MG63 (cell line): ENCODE data around the gene IFIT3. TPM values are rescaled to one million over a fixed set of nuclear protein-coding genes. Genes with fewer than 3 reads are reported as not detected.
"Not testable (repeated sequence)": the region's sequence is repeated elsewhere in the genome, so short reads cannot be mapped to it uniquely, and the experiment has no call there.

Experiments used
- DNase-seq: peaks from one replicate; pipeline ENCODE4 v3.0.0-alpha.2; 2020
- H3K27me3 ChIP-seq: fragments of 250-450 bp; sonication (Bioruptor Pico); 2 replicates; pipeline ENCODE4 v1.5.1; 2020; ENCODE audit warnings: mild to moderate bottlenecking, moderate library complexity
- H3K36me3 ChIP-seq: fragments of 250-450 bp; sonication (Bioruptor Pico); 2 replicates; pipeline ENCODE4 v1.5.1; 2020; ENCODE audit warnings: mild to moderate bottlenecking, moderate library complexity
- H3K4me3 ChIP-seq: fragments of 250-450 bp; sonication (Bioruptor Pico); 2 replicates; pipeline ENCODE4 v1.5.1; 2020; ENCODE audit warnings: mild to moderate bottlenecking, moderate library complexity
- H3K9me3 ChIP-seq: fragments of 250-450 bp; sonication (Bioruptor Pico); 2 replicates; pipeline ENCODE4 v1.5.1; 2020; ENCODE audit warnings: mild to moderate bottlenecking, moderate library complexity
- total RNA-seq: library from RNA; depleted of rRNA; stranded (reverse); fragments of >200 nt; shearing (Covaris generic); gene quantifications from 2 replicates; pipeline ENCODE4 v1.2.3, GENCODE V29; 2014; ENCODE audit warnings: low replicate concordance

IFIT3 gene
- total RNA-seq, 1 experiment from 2014 or later: 32.0 TPM

DNA sequence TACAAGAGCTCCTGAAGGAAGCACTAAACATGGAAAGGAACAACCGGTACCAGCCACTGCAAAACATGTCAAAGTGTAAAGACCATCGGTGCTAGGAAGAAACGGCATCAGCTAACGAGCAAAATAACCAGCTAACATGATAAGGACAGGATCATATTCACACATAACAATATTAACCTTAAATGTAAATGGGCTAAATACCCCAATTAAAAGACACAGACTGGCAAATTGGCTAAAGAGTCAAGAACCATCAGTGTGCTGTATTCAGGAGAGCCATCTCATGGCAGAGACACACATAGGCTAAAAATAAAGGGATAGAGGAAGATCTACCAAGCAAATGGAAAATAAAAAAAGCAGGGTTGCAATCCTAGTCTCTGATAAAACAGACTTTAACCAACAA, 9.8 kb upstream of the IFIT3 start:
- not testable (repeated sequence) for H3K27me3 ChIP-seq, DNase-seq, H3K36me3 ChIP-seq, H3K9me3 ChIP-seq, H3K4me3 ChIP-seq

DNA sequence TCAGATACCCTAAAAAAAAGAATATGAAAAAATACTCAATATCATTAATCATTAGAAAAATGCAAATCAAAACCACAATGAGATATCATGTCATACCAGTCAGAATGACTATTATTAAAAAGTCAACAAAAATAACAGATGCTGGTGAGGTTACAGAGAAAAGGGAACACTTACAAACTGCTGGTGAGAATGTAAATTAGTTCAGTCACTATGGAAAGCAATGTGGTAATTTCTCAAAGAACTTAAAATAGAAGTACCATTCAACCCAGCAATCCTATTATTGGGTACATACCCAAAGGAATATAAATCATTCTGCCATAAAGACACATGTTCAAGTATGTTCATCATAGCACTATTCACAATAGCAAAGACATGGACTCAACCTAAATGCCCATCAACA, 2.7 kb upstream of the IFIT3 start:
- H3K36me3 ChIP-seq, DNase-seq, H3K4me3 ChIP-seq, H3K27me3 ChIP-seq, H3K9me3 ChIP-seq: not testable (repeated sequence)

DNA sequence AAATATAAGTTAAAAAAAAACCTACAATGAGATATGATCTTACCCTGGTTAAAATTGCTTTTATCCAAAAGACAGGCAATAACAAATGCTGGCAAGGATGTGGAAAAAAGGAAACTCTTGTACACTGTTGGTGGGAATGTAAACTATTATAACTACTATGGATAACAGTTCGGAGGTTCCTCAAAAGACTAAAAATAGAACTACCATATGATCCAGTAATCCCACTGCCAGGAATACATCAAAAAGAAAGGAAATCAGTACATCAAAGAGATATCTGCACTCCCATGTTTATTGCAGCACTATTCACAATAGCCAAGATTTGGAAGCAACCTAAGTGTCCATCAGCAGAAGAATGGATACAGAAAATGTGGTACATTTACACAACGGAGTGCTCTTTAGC, 1.9 kb upstream of the IFIT3 start:
- H3K9me3 ChIP-seq, H3K27me3 ChIP-seq, H3K36me3 ChIP-seq, H3K4me3 ChIP-seq, DNase-seq: not testable (repeated sequence)

DNA sequence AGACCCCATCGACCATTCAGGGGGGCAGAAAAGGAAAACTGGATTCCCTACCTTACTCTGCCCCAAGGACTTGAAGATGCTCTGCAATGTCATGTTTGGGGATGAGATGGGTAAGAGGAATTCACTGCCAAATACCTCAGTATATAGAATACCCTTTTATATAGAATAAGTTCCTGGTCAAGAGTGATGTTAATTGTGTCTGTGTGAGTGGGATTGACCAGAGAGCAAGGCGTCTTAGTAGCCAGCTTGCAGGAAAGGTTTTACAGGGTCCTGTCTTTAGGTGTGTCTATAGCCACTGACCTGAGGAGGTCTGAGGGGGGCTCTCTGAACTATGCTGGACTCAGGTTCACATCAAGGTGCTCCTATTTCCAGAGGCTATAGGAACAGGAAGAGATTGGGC, 1.4 kb downstream of the IFIT3 start:
- DNase-seq: no peak
- no peaks in the 10 kb centered on the region for H3K36me3 ChIP-seq
- no peaks in the 10 kb centered on the region for H3K27me3 ChIP-seq
- H3K9me3 ChIP-seq: no peaks in the 10 kb centered on the region
- H3K4me3 ChIP-seq: no peak overlapping the region

DNA sequence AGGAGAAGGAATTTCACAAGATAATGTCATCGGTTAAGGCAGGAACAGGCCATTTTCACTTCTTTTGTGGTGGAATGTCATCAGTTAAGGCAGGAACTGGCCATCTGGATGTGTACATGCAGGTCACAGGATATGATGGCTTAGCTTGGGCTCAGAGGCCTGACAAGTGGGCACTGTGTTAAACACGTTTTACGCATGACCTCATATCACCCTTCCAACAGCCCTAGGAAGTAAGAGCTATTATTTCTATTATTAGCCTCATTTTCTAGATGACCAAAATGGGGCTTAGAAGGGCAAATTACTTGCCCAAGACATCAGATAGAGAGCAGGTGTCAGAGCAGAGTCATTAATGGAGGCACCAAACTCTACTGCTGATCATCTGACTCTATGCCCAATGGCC, 2.2 kb downstream of the IFIT3 start:
- H3K36me3 ChIP-seq, H3K27me3 ChIP-seq, H3K4me3 ChIP-seq, DNase-seq, H3K9me3 ChIP-seq: not testable (repeated sequence)

DNA sequence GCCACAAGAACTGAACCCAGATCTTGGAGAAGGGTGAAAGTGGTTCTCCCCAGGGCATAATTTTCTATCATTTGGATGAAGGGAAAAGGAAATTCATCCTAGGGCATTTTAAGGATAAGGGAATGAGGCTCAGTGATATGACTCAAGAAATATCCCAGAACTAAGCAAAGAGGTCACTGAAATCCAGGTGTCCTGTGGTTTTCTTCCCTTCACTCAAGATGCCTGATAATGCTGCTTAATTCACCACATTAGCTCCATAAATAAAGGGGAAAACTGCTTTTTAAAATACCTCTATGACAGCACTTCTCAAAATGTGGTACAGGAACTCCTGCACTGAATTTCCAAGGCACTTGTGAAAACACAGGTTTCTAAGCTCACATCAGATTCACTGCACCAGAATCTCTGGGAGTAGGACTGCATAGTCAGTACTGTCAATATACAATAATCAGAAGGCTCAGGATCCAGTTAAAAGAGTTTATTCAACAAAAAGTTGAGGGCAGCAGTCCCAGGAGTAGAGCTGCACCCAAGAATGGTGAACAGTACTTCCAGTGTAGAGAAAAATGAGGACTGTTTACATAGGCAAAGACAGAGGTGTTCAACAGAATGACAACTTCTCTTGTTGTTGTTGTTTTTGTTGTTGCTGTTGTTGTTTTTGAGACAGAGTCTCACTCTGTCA, 2.9 kb downstream of the IFIT3 start:
- Histone ChIP-seq H3K9me3 (no peaks in the 10 kb centered on the region), H3K27me3 (no peaks in the 10 kb centered on the region), H3K4me3 (no peak overlapping the region), H3K36me3 (no peaks in the 10 kb centered on the region)
- DNase-seq: no peak

DNA sequence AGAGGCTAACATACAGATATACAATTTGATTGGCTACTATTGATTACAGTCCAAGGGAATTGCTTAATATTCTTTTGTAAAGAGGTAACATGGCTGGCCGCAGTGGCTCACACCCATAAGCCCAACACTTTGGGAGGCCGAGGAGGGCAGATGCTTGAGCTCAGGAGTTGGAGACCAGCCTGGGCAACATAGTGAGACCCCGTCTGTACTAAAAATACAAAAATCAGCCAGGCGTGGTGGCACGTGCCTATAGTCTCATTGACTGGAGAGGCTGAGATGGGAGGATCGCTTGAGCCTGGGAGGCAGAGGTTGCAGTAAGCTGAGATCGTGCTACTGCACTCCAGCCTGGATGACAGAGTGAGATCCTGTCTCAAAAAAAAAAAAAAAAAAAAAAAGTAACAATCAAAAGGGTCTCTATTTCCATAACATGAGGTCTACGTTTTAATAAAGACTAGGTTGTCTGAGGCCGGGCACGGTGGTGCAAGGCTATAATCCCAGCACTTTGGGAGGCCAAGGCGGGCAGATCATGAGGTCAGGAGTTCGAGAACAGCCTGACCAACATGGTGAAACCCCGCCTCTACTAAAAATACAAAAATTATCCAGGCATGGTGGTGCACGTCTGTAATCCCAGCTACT, 3.8 kb downstream of the IFIT3 start:
- H3K4me3 ChIP-seq: peak overlapping the region; percentile 33
- not testable (repeated sequence) for H3K27me3 ChIP-seq, DNase-seq, H3K9me3 ChIP-seq, H3K36me3 ChIP-seq

DNA sequence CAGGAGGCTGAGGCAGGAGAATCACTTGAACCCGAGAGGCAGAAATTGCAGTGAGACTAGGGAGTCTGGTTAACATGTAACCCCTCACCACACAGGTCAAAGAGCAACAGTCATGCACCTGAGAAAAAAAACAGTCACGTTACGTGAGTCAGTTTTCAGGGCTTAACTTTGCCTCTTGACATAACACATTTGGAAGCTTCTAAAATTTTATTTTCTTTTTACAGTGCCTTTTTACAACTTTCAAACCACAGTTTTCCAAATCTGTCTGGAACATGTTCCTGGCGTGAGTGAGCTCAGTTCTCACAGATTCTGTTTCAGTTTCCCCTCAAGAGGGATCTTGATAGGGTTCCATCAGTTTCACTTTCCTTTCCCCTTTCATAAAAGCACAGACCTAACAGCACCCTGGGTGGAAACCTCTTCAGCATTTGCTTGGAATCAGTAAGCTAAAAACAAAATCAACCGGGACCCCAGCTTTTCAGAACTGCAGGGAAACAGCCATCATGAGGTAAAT, 4.4 kb downstream of the IFIT3 start:
- DNase-seq: no peak
- Histone ChIP-seq H3K36me3 (no peaks in the 10 kb centered on the region), H3K4me3 (peak overlapping the region; percentile 33), H3K9me3 (no peaks in the 10 kb centered on the region), H3K27me3 (no peaks in the 10 kb centered on the region)

DNA sequence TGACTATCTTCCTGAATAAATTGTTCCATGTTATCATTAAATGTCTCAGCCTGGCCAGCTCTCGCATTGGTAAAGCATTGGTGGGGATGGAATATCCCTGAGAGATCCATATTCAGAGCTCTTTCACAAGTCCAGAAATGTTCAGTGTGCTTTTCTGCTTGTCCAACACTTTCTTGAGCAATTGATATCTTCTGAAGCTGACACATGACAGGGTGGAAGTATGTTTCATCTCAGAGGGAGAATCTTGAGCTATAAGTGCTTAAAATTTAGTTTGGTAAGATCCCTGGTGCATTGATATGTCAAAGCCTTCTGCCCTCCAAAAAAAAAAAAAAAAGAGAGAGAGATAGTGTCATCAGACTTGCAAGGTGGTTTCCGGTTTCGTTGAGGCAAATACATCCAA, 7.4 kb downstream of the IFIT3 start:
- Histone ChIP-seq H3K36me3 (peaks cover 9% of the 10 kb centered on the region), H3K9me3 (no peaks in the 10 kb centered on the region), H3K27me3 (no peaks in the 10 kb centered on the region), H3K4me3 (no peak overlapping the region)
- DNase-seq: no peak

DNA sequence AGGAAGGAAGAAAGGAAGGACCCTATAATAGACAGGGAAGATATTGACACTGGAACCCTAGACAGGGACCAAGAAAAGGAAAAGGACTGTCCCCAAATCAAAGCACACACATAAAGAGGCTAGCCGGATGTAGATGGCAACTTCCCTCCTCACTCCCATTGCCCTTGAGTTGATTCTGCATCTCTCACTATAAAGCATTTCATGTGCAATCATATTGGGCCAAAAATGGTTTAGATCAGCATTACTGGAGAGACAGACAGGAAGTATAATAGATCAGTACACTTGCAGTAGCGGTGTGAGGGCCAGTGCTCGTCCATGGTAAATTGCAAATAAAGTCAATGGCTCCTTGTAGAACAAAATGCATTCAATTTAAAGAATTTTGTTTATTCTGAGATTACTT, 8.4 kb downstream of the IFIT3 start:
- Histone ChIP-seq H3K9me3 (no peaks in the 10 kb centered on the region), H3K4me3 (no peak overlapping the region), H3K27me3 (no peaks in the 10 kb centered on the region), H3K36me3 (peaks cover 9% of the 10 kb centered on the region)
- no peak for DNase-seq

DNA sequence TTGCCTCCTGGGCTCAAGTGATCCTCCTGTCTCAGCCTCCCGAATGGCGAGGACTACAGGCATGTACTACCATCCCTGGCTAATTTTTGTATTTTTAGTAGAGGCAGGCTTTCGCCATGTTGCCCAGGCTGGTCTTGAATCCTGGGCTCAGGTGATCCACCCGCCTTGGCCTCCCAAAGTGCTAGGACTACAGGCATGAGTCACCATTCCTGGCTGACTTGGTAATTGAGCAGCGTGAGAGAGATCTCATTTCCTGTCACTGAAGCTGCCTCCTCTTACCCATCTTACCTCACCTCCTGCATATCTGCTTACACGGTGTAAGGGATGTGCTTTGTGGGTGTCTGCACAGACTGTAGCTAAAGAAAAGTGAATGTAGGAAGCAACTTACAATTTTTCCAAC, 9.7 kb downstream of the IFIT3 start:
- peaks cover 9% of the 10 kb centered on the region for H3K36me3 ChIP-seq
- no peak overlapping the region for H3K4me3 ChIP-seq
- no peaks in the 10 kb centered on the region for H3K9me3 ChIP-seq
- DNase-seq: peak; percentile 48
- H3K27me3 ChIP-seq: no peaks in the 10 kb centered on the region

DNA sequence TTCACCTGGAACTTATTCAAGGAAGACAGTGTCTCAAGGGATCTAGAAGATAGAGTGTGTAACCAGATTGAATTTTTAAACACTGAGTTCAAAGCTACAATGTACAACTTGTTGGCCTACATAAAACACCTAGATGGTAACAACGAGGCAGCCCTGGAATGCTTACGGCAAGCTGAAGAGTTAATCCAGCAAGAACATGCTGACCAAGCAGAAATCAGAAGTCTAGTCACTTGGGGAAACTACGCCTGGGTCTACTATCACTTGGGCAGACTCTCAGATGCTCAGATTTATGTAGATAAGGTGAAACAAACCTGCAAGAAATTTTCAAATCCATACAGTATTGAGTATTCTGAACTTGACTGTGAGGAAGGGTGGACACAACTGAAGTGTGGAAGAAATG, 10.9 kb downstream of the IFIT3 start:
- no peak for DNase-seq
- peaks cover 9% of the 10 kb centered on the region for H3K36me3 ChIP-seq
- H3K27me3 ChIP-seq: no peaks in the 10 kb centered on the region
- no peak overlapping the region for H3K4me3 ChIP-seq
- H3K9me3 ChIP-seq: no peaks in the 10 kb centered on the region

DNA sequence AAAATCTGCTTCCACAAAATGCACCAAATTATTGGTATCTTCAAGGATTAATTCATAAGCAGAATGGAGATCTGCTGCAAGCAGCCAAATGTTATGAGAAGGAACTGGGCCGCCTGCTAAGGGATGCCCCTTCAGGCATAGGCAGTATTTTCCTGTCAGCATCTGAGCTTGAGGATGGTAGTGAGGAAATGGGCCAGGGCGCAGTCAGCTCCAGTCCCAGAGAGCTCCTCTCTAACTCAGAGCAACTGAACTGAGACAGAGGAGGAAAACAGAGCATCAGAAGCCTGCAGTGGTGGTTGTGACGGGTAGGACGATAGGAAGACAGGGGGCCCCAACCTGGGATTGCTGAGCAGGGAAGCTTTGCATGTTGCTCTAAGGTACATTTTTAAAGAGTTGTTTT, 12.1 kb downstream of the IFIT3 start:
- Histone ChIP-seq H3K27me3 (no peaks in the 10 kb centered on the region), H3K9me3 (no peaks in the 10 kb centered on the region), H3K4me3 (no peak overlapping the region)

DNA sequence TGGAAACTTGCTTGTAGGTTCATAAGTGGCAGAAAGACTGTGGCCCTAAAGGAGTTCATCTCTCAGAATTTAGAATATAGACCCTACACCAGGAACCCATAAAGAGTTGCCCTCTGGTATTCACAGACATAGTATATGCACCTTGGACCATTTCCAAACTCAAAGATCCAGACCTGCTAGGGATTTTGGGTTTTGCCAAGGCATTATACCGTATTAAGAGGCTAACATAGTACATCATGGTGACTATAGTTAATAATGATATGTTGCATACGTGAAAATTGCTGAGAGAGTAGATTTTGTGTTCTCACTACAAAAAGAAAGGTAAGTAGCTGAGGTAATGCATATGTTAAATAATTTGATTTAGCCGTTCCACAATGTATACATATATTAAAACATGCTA, 13.9 kb downstream of the IFIT3 start:
- H3K36me3 ChIP-seq: peaks cover 9% of the 10 kb centered on the region
- H3K9me3 ChIP-seq: no peaks in the 10 kb centered on the region
- no peak overlapping the region for H3K4me3 ChIP-seq
- no peaks in the 10 kb centered on the region for H3K27me3 ChIP-seq
- DNase-seq: no peak

More for the DNA sequence above, 12.1 kb downstream of the IFIT3 start:
- DNase-seq: no peak
- peaks cover 9% of the 10 kb centered on the region for H3K36me3 ChIP-seq

DNA sequence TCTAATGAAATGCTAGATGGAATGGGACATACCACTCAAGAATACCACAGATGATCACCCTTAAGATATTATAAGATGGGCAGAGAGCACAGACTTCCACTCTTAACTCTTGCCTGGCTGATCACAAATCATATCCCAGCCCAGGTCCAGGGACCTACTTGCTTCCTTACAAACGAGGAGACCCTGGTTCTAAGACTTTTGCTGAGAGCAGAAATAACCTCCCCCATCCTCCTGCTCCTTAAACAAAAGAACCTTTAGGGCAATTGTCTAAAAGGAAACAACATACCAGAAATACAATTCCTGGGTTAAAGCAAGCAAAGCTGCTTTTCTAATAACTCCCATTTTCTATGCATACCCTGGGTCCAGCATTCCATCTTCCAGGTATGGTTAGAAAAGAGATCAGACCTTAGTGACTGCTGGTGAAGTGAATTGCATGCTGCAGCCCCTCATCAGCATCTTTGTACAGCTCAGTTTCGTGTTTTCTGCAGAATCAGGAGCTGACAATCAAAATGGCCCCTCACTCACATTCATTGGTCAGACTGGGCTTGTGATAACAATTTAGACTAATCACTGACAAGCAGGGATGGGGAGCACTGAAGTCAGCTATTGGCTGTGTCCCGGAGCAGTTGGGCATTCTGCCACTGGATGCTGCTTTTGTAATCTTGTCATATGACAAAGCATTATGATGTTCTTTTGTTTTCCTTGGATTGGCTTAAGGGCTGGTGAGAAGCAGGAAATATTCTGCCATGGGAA, 14.6 kb downstream of the IFIT3 start:
- peak; percentile 77 for DNase-seq
- Histone ChIP-seq H3K36me3 (peaks cover 9% of the 10 kb centered on the region), H3K27me3 (no peaks in the 10 kb centered on the region), H3K4me3 (no peak overlapping the region), H3K9me3 (no peaks in the 10 kb centered on the region)

DNA sequence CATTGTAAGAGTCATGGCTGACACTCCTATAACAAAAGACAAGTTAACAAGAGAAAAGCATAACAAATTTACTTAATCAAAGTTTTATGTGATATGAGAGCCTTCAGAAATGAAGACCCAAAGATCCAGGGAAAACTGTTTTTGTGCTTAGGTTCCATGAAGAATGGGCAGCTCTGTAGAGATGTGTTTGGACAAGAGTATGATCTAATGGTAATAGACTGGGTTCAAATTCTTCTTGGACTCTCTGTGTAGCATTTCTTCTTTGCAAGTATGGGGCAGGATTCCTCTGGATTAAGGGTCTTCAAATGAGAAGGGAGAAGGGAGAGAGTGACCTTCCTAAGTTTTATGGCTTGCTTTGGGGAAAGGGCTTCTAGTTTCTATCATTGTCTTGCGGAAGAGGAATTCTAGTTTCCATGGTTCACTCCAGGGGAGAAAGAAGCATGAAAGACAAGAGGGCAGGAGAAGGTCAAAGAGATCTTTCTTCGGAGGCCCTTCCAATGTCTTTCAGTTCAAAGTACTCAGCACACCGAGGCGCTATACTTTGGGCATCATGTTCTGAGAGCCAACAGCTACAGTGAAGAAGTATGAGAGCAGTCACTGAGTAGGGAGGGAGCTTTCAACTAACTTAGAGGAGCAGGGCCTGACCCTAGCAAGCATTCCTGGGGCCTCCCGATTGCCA, 15.4 kb downstream of the IFIT3 start:
- no peaks in the 10 kb centered on the region for H3K9me3 ChIP-seq
- no peaks in the 10 kb centered on the region for H3K27me3 ChIP-seq
- peaks cover 6% of the 10 kb centered on the region for H3K36me3 ChIP-seq
- DNase-seq: no peak
- no peak overlapping the region for H3K4me3 ChIP-seq

DNA sequence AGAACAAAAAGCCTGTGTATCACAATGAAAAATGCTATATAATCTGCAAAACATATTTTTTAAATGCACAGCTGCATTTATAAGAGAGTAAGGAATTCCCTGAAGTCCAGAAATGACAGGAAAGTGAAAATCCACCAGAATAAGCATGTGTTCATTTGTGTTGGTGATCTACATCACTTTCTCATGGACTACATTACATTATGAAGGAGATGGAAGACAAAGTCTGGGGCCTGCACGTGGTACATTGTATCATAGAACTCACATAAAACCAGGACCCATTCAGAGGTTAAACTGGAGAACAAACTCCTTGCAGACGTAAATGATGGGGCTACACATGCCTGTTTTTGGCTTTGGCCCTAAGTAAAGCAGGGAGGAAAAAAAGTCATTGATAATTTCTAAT, 16.4 kb downstream of the IFIT3 start:
- no peaks in the 10 kb centered on the region; the same call in none of the 2 replicates for H3K36me3 ChIP-seq
- no peak for DNase-seq
- no peaks in the 10 kb centered on the region for H3K9me3 ChIP-seq
- no peak overlapping the region for H3K4me3 ChIP-seq
- H3K27me3 ChIP-seq: no peaks in the 10 kb centered on the region
